HG03354 (cell line): ENCODE measurements around the gene KRTAP2-1.
"Not testable (repeated sequence)": the region's sequence is repeated elsewhere in the genome, so short reads cannot be mapped to it uniquely, and the experiment has no call there.

Experiments used
- ATAC-seq: cut with Tn5 transposase; IDR thresholded peaks from one replicate; pipeline ENCODE4 v1.9.1; 2021; ENCODE audit warnings: mild to moderate bottlenecking; ENCODE audit not compliant: unreplicated experiment, poor library complexity, severe bottlenecking

KRTAP2-1 gene

DNA sequence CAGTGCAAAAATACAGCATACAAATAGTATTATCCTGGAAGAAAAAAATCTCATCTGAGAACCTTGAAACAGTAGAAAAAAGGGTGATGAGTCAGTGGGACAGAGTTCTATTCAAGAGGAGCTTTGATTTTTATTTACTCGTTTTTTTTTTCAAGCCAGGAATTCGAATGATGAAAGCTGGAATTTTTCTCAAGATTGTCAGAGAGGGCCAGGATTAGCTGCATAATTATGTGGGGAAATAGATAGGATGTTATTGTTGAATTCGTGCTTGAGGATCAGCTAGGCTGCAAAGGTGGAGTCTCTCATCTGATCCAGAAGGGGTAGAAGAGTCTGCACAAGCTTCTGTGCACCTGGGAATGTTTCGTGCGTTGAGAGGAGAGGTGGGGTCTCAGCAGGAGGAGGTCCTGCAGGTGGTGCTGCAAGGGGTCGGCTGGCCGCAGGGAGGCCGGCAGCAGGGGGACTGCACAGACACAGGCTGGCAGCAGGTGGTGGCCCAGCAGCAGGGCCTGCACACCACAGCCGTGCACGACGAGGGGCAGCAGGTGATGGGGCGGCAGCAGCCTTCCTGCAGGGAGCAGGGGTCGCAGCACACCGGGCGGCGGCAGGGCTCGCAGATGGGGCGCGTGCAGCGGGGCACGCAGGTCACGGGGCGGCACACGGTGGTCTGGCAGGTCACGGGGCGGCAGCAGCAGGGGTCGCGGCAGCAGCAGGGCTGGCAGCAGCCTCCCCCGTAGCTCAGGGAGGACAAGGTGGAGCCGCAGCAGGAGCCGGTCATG is 12.3 kb upstream of the KRTAP2-1 start:
- not testable (repeated sequence) for ATAC-seq

DNA sequence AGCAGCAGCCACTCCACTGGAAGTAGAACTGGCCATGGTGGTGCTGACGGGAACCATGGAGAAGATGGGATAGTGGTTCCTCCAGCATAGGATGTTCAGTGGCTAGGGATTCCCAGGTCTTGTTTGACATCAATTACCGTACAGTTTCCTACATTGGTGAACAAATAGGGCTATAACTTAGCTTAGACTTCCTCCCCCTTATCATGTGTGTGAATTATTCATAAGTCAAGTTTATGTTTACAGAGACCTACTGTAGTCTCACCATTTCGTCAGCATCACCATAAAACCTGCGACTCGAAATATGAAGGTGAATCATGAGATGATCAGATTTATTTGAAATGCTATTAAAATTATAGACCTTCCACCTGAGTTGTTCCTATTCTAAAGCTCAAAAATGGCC is 11.6 kb upstream of the KRTAP2-1 start:
- no peak for ATAC-seq

DNA sequence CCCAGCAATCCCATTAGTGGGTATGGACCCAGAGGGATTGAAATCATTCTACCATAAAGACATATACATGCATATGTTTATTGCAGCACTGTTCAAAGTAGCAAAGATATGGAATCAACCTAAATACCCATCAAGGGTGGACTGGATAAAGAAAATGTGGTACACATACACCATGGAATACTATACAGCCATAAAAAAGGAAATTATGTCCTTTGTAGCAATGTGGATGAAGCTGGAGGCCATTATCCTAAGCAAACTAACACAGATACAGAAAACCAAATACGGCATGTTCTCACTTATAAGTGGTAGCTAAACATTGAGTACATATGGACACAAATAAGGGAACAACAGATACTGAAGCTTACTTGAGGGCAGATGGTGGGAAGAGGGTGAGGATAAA is 10.4 kb upstream of the KRTAP2-1 start:
- no peak for ATAC-seq

DNA sequence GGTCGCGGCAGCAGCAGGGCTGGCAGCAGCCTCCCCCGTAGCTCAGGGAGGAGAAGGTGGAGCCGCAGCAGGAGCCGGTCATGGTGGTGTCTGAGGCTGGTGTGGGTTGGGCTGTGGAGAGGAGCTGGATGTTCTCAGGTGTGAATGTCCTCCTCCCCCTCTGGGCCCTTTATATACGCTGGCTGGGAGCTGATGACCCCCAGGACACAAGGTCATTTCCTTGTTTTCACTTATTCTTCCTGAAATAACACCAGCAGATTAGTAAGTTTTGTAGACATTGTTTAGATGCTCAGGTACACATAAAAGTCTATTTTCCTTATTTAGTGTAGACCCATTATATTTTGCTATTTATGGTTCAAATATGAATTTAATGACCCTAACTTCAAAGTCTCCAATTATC is 8.0 kb upstream of the KRTAP2-1 start, which contains the start of gene KRTAP2-2:
Gene KRTAP2-2 (minus strand): TSS at position 101 of the 400 bp plus-strand sequence. CDS start 19 bp downstream, at position 82.
- not testable (repeated sequence) for ATAC-seq

DNA sequence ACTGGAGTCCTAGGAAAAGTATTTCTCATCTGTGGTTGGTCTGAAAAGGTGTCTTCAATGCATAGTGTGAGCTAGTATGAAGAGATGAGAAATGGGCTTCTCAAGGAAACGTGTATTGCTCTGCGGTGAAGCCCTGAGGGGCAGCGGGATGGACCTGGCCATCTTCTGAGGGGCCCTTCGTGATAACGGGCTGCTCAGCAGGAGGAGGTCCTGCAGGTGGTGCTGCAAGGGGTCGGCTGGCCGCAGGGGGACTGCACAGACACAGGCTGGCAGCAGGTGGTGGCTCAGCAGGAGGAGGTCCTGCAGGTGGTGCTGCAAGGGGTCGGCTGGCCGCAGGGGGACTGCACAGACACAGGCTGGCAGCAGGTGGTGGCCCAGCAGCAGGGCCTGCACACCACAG is 7.4 kb upstream of the KRTAP2-1 start:
- not testable (repeated sequence) for ATAC-seq

DNA sequence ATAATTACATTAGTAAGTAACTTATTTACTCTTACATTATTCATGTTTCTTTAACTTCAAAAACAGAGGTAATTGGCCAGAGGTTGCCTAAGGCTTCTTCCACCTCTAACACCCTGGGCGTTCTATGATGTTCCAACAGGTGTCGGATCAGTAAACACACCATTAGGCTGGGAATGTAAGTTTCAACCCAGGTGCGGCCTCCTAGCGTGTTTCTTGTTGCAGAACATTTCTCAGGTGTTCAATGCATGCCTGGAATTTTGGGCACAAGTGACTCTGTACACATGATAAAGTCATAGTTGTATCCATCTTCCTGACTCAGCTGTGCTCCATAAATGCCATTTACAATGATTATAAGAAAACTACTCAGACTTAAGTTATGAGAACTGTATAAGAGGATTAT is 6.9 kb upstream of the KRTAP2-1 start:
- no peak for ATAC-seq

DNA sequence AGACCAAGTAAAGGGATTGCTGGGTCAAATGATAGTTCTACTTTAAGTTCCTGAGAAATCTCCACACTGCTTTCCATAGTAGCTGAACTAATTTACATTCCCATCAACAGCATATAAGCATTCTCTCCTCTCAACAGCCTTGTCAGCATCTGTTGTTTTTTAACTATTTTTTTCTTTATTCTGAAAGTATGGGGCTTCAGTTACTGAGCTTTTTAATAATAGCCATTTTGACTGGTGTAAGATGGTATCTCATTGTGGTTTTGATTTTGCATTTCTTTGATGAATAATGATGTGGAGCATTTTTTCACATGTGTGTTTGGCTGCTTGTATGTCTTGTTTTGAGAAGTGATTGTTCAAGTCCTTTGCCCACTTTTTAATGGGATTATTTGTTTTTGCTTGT is 5.5 kb upstream of the KRTAP2-1 start:
- no peak for ATAC-seq

DNA sequence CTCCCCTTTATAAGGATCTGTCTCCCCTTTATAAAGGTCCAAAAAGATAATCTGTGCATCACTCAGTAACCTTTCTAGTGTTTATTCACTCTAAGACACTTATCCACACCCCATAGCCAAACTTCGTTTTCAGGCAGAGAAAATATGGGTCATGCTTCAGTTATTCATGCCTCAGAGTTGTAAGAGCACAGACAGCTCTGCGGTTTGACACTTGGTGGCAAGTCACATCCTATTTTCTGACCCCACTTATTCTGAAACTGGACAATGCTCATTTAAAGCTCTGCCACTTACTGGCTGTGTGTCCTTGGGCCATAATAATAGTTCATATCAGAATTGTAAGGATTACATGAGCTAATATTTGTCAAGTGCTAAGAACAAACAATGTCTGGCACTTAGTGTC is 2.0 kb upstream of the KRTAP2-1 start:
- ATAC-seq: no peak

DNA sequence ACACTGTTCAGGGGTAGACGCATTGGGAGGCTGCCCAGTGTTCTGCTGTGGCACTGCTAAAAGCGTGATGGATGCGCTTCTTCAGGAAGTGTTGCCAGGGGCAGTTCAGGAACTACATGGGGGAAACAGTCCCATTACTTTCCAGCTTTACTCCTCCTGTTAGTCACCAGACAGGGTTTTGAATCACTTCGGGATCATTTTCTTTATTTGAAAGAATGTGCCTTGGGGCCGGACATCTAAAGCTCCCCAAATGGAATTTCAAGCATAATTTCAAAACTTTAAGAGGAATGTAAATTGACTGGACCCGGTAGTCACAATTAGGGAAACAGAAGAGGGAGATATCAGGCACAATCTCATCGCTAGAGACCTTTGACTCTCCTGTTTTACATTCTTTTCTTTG is 1.3 kb upstream of the KRTAP2-1 start:
- ATAC-seq: no peak

DNA sequence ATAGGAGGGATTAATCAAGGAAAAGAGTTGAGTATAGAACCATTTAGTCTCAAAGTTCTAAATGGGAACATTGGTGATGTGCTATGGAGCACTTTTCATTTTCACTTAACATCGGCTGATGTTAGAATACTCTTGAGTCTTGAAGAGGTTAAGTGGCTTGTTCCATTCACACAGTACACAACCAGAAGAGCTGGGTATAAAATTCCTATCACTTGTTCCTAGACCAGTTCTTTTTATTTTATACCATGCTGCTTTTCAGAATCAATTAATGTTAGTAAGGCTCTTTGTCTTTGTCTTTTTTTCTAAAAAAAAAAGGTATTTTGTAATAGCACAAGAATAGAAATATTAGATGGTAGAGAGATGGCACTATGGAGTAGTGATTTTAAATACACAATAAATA is 4.2 kb downstream of the KRTAP2-1 start:
- no peak for ATAC-seq

DNA sequence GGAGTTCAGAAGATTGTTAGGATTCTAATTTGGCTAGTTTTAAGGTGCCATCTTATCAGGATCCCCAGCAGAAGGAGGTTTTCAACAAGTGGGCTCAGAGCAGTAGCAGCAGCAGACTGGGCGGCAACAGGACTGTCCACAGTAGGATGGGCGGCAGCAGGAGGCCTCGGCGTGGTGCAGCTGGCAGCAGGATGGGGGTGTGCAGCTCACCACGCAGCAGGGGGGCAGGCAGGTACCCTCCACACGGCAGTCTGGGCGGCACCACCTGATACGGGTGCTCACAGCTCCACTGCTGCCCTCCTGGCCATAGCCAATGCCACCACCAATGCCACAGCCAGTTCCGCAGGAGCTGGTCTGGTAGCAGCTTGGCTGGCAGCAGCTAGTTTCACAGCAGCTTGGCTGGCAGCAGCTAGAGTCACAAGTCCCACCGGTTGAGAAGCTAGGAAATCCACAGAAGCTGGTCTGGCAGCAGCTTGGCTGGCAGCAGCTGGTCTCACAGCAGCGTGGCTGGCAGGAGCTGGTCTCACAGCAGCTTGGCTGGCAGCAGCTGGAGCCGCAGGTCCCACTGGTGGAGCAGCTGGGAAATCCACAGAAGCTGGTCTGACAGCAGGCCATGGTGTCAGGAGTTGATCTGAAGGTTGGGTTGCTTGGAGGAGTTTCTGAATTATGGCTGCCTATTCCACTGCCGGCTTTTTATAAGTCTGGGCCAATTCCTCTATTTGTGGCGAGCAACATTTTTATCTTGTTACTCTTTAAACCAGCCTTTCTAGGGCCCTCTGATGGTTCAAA is 6.1 kb downstream of the KRTAP2-1 start, which contains the start of gene KRTAP1-1:
Gene KRTAP1-1 (minus strand): TSS at position 668 of the 789 bp plus-strand sequence. CDS start 53 bp downstream, at position 615.
- ATAC-seq: not testable (repeated sequence)

DNA sequence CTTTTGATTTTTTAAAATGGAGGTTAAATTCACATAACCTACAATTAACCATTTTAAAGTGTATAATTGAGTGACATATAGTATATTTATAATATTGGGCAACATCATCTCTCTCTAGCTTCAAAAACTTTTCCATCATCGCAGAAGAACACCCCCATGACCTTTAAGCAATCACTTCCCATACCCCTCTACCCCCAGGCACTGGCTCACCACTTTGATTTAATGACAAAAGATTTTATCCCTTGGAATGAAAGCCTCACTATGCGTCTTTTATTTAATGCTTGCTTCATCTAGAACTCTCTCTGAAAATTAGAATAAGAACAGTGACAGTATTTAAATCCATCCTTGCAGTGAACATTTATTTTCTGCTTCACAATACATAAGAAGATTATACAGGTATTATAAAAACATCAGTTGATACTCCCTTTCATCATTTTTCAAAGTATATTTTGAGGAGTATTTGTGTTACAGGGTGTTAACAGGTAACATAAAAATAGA is 9.2 kb downstream of the KRTAP2-1 start:
- no peak for ATAC-seq

DNA sequence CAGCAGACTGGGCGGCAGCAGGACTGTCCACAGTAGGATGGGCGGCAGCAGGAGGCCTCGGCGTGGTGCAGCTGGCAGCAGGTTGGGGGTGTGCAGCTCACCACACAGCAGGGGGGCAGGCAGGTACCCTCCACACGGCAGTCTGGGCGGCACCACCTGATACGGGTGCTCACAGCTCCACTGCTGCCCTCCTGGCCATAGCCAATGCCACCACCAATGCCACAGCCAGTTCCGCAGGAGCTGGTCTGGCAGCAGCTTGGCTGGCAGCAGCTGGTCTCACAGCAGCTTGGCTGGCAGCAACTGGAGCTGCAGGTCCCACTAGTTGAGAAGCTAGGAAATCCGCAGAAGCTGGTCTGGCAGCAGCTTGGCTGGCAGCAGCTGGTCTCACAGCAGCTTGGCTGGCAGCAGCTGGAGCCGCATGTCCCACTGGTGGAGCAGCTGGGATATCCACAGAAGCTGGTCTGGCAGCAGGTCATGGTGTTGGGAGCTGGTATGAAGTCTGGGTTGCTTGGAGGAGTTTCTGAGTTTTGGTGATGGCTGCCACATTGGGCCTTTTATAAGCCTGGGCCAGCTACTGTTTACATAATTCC is 12.7 kb downstream of the KRTAP2-1 start, which contains the start of gene KRTAP1-3:
Gene KRTAP1-3 (minus strand): TSS at position 529 of the 590 bp plus-strand sequence. CDS start 53 bp downstream, at position 476.
- ATAC-seq: not testable (repeated sequence)

DNA sequence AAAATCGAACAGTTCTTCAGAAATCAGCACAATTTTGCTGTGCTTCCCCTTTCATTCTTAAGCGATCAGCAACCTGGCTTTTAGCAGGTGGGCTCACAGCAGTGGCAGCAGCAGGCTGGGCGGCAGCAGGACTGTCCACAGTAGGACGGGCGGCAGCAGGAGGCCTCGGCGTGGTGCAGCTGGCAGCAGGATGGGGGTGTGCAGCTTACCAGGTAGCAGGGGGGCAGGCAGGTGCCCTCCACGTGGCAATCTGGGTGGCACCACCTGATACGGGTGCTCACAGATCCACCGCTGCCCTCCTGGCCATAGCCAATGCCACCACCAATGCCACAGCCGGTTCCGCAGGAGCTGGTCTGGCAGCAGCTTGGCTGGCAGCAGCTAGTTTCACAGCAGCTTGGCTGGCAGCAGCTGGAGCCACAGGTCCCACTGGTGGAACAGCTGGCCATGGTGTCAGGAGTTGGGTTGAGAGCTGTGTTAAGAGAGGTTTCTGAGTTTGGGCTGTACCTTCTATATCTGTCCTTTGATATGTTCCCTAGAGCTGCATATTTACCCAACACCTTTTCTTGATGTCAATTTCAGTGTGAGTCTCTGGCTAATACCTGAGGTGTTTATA is 17.4 kb downstream of the KRTAP2-1 start, which contains the start of gene KRTAP1-4:
Gene KRTAP1-4 (minus strand): TSS at position 563 of the 613 bp plus-strand sequence. CDS start 117 bp downstream, at position 446.
- ATAC-seq: no peak

DNA sequence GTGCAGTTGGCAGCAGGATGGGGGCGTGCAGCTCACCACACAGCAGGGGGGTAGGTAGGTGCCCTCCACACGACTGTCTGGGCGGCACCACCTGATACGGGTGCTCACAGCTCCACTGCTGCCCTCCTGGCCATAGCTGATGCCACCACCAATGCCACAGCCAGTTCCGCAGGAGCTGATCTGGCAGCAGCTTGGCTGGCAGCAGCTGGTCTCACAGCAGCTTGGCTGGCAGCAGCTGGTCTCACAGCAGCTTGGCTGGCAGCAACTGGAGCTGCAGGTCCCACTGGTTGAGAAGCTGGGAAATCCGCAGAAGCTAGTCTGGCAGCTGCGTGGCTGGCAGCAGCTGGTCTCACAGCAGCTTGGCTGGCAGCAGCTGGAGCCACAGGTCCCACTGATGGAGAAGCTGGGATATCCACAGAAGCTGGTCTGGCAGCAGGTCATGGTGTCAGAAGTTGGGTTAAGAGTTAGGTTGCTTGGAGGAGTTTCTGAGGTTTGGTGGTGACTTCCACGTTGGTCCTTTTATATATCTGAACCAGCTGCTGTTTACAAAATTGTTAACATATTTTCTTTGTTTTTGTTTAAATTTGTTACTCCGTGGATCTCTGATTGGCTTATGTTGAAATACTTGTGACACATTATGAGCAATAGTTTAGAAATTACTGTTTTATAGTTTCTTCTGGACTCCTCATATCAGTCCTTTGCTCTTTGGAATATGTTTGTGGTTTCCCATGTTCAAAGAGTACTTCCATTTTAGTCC is 20.2 kb downstream of the KRTAP2-1 start, which contains the start of gene KRTAP1-5:
Gene KRTAP1-5 (minus strand): TSS at position 494 of the 757 bp plus-strand sequence. CDS start 53 bp downstream, at position 441.
- no peak for ATAC-seq

DNA sequence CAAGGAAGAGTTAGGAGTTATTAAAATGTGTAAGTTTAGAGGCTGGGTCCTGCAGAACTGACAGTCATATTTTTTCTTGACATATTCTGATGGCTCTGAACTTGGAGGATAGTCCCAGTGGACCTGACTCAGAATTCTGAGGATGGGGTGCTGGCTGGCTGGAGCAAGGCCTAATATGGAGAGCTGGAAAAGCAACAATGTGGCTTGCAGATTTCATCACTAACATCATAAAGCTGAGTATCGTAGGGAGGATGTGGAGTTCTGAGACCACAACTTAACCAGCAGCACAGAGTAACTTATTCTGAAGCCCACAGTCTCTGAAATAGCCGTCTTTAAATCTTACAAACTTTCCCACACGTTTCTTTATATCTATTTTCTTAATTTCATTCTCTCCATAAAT is 22.4 kb downstream of the KRTAP2-1 start:
- ATAC-seq: no peak

DNA sequence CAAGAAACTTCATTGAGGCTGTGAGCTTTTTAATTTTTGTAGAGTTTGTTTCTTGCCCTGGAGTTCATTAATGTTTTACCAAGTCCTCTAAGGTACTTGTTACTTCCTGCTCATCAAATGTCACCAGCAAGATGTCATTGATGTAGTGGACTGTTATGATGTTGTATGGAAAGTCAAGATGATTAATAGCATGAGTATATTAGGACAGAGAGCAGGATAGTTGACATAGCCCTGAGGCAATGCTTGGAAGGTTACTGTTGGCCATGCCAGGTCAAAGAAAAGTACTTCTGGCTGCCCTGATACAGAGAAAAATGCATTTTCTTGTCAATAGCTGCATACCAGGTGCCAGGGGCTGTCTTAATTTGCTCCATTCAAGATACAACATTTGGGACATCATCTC is 26.8 kb downstream of the KRTAP2-1 start:
- ATAC-seq: no peak

DNA sequence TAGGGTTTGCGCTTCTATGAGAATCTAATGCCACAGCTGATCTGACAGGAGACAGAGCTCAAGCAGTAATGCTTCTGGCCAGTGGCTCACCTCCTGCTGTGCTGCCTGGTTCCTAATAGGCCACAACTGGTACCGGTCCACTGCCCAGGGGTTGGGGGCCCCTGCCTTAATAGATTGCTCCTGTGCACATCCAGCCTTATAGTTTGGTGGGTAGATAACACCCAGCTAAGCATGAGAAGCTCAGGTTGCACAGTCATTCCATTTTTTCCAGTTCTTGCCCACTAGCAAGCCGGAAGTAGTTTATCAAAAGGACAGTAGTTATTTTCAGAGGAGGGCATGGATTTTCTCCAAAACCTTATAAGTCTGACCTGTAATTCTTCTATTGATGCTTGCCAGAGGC is 27.7 kb downstream of the KRTAP2-1 start:
- no peak for ATAC-seq

DNA sequence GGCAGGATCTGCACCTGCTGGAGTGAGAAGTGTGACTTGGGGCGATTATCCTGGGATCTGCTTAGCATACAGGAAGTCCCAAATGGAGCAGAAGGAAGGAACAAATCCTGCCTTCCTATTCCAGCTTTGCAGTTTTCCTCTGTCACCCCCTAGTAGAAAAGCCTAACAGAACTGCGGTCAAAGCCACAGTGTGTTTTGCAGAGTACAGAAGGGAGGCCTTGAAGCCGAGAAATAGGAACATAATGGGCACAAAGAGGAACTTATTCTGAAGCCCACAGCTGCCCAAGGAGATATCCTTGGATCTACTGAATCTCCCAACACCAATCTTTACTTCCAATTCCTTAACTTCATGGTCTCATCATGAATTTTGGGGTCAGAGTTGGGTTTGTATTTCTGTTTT is 28.6 kb downstream of the KRTAP2-1 start:
- no peak for ATAC-seq
